ENCODE measurements around the gene NLRP14.

The NLRP14 gene

DNA sequence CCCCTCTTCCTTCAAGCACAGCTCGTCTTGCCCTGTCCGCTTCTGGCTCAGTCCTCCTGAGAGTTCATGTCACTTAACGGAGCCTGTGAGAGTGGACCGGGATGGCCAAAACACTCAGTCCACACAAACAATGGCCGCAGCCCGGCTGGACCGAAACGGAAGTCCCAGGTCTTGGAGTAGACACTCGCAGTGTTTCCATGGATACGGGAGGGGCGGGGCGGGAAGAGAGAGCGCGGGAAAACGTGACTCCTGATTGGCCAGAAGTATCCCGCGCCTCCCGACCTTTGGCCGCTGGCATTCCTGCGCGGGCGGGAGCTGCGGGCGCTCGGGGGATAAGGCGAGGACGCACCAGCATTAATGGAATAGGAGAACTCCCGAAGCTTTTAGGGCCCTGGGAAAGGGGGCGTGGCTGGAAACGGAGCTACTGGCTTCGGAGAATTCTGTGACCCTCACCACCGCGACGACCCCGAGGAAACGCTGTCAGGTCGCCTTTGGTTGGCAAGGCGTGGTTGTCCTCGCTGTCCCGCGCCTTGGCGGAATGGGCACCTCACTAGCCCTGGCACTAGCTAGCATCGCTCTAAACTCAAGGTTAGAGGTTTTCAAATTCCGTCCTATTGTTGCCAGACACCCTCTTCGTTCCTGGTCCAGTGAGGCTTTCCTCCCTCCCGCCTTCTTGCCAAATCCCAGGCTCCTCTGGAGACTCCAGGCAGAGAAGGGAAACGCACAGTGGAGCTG, at the start of gene NLRP14, which contains the start of gene ZNF214:
Gene NLRP14, plus strand, starts transcription at position 297 of the 735 bp plus-strand sequence. CDS start 18,108 bp downstream, outside the sequence.
Gene ZNF214, minus strand, starts transcription at position 164 of the 735 bp plus-strand sequence. CDS start 17,511 bp downstream, outside the sequence.
- no peaks in the 10 kb centered on the region for H3K27me3 ChIP-seq (ENCODE audit: control insufficient read depth, insufficient read depth, low read length)
- H3K36me3 ChIP-seq (ENCODE audit: control insufficient read depth, insufficient read depth, low read length): no peaks in the 10 kb centered on the region
- no peaks in the 10 kb centered on the region for H3K9me3 ChIP-seq (ENCODE audit: control insufficient read depth, low read length)
- peak within 1 kb of the TSS; percentile 97 for H3K4me3 ChIP-seq (ENCODE audit: low read length)
- peak within 1 kb of the TSS; percentile 93 for H3K9ac ChIP-seq (ENCODE audit: low read length)
- peaks cover 8% of the 10 kb centered on the region for H3K4me1 ChIP-seq (ENCODE audit: control insufficient read depth, insufficient read depth, low read length)

DNA sequence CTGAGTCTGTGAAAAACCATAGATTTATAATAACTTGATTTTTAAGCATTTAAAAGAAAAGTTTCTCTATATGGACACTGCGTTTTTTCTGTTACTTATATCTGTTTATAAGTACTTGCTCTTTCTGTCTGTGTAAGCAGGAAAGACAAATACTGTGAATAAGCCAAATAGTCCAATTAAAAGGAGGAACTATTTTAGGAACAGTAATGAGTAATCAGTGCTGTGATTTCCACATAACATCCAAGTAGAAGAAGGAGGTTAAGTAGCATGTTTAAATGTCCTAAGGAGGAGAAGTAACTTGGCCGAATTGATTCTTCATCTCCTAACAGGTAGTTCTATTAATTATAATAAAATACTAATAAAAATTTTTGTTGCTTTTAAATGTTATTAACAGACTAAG, 40.9 kb upstream of the NLRP14 start:
- H3K27me3 ChIP-seq (ENCODE audit: control insufficient read depth, insufficient read depth, low read length): no peaks in the 10 kb centered on the region
- H3K9ac ChIP-seq (ENCODE audit: low read length): no peak overlapping the region
- no peak overlapping the region for H3K4me3 ChIP-seq (ENCODE audit: low read length)
- H3K4me1 ChIP-seq (ENCODE audit: control insufficient read depth, insufficient read depth, low read length): no peaks in the 10 kb centered on the region
- no peaks in the 10 kb centered on the region for H3K9me3 ChIP-seq (ENCODE audit: control insufficient read depth, low read length)
- no peaks in the 10 kb centered on the region for H3K36me3 ChIP-seq (ENCODE audit: control insufficient read depth, insufficient read depth, low read length)

DNA sequence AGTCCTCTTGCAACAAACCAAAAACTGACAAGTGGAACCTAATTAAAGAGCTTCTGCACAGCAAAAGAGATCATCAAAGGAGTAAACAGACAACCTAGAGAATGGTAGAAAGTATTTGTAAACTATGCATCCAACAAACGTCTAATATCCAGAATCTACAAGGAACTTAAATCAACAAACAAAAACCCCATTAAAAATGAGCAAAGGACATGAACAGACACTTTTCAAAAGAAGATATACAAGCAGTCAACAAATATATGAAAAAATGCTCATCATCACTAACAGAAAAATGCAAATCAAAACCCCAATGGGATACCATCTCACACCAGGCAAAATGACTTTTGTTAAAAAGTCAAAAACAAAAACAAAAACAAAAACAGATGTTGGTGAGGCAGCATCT, 33.8 kb upstream of the NLRP14 start:
- H3K27me3 ChIP-seq (ENCODE audit: control insufficient read depth, insufficient read depth, low read length): no peaks in the 10 kb centered on the region
- H3K4me1 ChIP-seq (ENCODE audit: control insufficient read depth, insufficient read depth, low read length): no peaks in the 10 kb centered on the region
- H3K36me3 ChIP-seq (ENCODE audit: control insufficient read depth, insufficient read depth, low read length): no peaks in the 10 kb centered on the region
- H3K4me3 ChIP-seq (ENCODE audit: low read length): no peak overlapping the region
- no peak overlapping the region for H3K9ac ChIP-seq (ENCODE audit: low read length)
- no peaks in the 10 kb centered on the region for H3K9me3 ChIP-seq (ENCODE audit: control insufficient read depth, low read length)

DNA sequence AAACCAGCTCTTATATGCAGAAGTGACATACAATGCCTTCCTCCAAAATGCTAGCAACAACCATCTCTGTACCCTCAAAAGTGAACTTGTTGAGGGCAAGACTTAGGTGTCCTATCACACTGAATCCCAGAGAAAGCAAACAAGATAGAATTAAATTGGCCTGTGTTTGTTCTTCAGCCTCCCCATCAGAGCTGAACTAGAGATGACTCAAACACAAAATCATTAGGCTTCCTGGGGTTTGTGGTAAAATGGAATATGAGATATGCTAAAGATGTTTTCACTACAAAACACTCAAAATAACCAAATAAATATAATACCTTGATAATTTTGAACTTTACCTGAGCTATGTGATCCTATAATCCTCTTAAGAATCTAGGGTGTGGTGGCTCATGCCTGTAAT, 31.8 kb upstream of the NLRP14 start:
- no peaks in the 10 kb centered on the region for H3K36me3 ChIP-seq (ENCODE audit: control insufficient read depth, insufficient read depth, low read length)
- H3K9ac ChIP-seq (ENCODE audit: low read length): no peak overlapping the region
- no peaks in the 10 kb centered on the region for H3K27me3 ChIP-seq (ENCODE audit: control insufficient read depth, insufficient read depth, low read length)
- no peaks in the 10 kb centered on the region for H3K9me3 ChIP-seq (ENCODE audit: control insufficient read depth, low read length)
- no peaks in the 10 kb centered on the region for H3K4me1 ChIP-seq (ENCODE audit: control insufficient read depth, insufficient read depth, low read length)
- no peak overlapping the region for H3K4me3 ChIP-seq (ENCODE audit: low read length)

DNA sequence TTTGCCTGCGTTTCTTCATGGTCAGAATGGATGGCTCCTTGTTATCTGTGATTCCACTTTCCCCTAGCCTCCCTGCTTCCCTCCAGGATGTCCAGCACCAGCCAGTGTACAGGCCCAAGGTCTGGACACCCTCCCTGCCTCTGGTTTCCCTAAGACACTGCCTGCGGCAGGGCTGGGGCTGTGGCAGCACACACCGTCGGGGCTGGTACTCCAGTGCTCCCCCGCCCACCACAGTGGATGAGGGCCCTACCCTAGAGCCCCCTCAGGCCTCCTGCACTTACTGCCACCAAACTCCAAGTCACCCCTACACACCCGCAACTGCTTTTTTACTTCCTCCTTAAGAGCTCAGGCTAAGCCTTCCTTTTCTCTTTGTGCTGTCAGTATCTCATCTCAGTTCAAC, 29.1 kb upstream of the NLRP14 start:
- H3K27me3 ChIP-seq (ENCODE audit: control insufficient read depth, insufficient read depth, low read length): no peaks in the 10 kb centered on the region
- H3K9me3 ChIP-seq (ENCODE audit: control insufficient read depth, low read length): no peaks in the 10 kb centered on the region
- H3K4me3 ChIP-seq (ENCODE audit: low read length): no peak overlapping the region
- H3K4me1 ChIP-seq (ENCODE audit: control insufficient read depth, insufficient read depth, low read length): no peaks in the 10 kb centered on the region
- H3K9ac ChIP-seq (ENCODE audit: low read length): no peak overlapping the region
- H3K36me3 ChIP-seq (ENCODE audit: control insufficient read depth, insufficient read depth, low read length): no peaks in the 10 kb centered on the region

DNA sequence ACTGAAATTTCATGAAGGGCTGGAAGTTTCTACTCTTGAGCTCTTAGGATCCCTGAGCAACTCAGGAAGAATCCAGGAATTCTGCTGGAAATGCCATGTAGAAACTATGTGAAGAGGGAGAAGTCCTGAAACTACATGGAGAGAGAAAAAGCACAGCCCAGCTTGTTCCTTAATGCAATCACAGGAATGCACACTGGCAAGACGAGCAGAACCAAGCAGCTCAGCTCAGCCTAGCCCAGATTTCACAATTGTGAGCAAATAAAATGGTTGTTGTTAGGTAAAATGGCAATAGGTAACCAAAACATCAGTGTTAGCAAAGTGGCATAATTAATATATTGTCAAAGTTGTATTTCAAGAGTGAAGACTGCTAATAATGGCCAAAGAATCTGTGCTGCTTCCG, 28.3 kb upstream of the NLRP14 start:
- Histone ChIP-seq H3K27me3 (ENCODE audit: control insufficient read depth, insufficient read depth, low read length) (no peaks in the 10 kb centered on the region), H3K4me3 (ENCODE audit: low read length) (no peak overlapping the region), H3K9ac (ENCODE audit: low read length) (no peak overlapping the region), H3K36me3 (ENCODE audit: control insufficient read depth, insufficient read depth, low read length) (no peaks in the 10 kb centered on the region), H3K9me3 (ENCODE audit: control insufficient read depth, low read length) (no peaks in the 10 kb centered on the region), H3K4me1 (ENCODE audit: control insufficient read depth, insufficient read depth, low read length) (no peaks in the 10 kb centered on the region)

DNA sequence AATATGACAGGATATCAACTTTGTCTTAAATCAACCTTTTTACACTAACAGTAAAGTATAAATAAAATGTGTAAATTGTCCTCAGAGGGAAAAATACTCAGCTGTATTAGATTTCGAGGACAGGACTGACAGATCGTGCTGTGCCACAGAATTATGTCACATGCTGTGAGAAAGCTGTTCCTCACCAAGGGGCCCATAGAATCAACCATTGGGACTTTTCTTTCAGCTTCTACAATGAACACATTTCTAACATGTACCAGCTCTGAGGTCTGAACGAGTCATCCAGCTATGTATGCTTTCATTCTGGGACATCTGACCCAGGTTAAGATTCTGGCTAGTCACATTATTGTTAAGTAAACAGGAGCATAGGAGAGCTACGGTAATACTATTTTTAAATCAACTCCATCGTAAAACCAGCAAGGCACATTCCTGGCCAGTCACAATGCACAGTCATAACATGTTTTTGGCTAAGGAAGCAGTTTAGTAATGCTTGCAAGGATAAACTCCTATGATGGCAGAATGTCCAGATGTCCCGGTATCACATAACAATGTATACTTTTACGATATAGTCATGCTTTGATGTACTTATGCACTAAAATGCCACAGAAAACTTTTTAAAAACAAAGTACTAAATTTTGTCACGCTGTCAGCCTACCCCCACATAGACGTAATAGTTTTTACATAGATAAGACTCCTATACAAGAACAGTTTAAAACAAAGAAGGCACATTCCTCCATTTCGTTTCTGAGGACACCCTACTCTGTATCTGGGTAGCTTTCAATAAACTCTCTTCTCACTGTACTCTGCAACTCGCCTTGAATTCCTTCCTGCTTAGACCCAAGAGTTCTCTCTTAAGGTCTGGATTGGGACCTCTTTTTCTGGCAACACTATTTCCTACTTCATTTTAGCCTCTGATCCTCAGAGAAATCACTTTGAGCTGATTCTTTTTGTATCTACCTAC, 27.5 kb upstream of the NLRP14 start:
- Histone ChIP-seq H3K9me3 (ENCODE audit: control insufficient read depth, low read length) (no peaks in the 10 kb centered on the region), H3K36me3 (ENCODE audit: control insufficient read depth, insufficient read depth, low read length) (no peaks in the 10 kb centered on the region), H3K9ac (ENCODE audit: low read length) (no peak overlapping the region), H3K27me3 (ENCODE audit: control insufficient read depth, insufficient read depth, low read length) (no peaks in the 10 kb centered on the region), H3K4me3 (ENCODE audit: low read length) (no peak overlapping the region), H3K4me1 (ENCODE audit: control insufficient read depth, insufficient read depth, low read length) (no peaks in the 10 kb centered on the region)

- Histone ChIP-seq H3K36me3 (ENCODE audit: control insufficient read depth, insufficient read depth, low read length) (no peaks in the 10 kb centered on the region), H3K9me3 (ENCODE audit: control insufficient read depth, low read length) (no peaks in the 10 kb centered on the region)
These were observed 24.6 kb upstream of the NLRP14 start for GRCh38 chr11:6995703-6996102.

DNA sequence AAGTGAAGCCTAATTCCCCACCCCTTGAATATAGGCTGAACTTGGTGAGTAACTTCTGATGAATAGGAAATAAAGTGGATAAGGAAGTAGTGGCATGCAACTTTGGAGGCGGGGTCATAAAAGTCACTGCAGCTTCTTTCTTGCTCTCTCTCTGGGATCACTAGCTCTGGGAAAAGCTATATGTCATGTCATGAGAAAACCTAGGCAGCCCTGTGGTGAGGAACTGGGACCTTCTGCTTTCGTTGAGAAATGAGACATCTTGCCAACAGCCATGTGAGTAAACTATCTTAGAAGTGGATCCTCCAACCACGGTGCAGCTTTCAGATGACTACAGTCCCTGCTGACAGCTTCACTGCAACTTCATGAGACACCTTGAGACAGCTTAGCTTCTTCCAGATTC, 15.8 kb upstream of the NLRP14 start:
- H3K9ac ChIP-seq (ENCODE audit: low read length): no peak overlapping the region
- H3K4me3 ChIP-seq (ENCODE audit: low read length): no peak overlapping the region
- H3K36me3 ChIP-seq (ENCODE audit: control insufficient read depth, insufficient read depth, low read length): no peaks in the 10 kb centered on the region
- H3K27me3 ChIP-seq (ENCODE audit: control insufficient read depth, insufficient read depth, low read length): no peaks in the 10 kb centered on the region
- H3K4me1 ChIP-seq (ENCODE audit: control insufficient read depth, insufficient read depth, low read length): no peaks in the 10 kb centered on the region
- H3K9me3 ChIP-seq (ENCODE audit: control insufficient read depth, low read length): no peaks in the 10 kb centered on the region

More at GRCh38 chr11:6995703-6996102, 24.6 kb upstream of the NLRP14 start:
- Histone ChIP-seq H3K4me1 (ENCODE audit: control insufficient read depth, insufficient read depth, low read length) (no peaks in the 10 kb centered on the region), H3K27me3 (ENCODE audit: control insufficient read depth, insufficient read depth, low read length) (no peaks in the 10 kb centered on the region), H3K4me3 (ENCODE audit: low read length) (no peak overlapping the region), H3K9ac (ENCODE audit: low read length) (no peak overlapping the region)

DNA sequence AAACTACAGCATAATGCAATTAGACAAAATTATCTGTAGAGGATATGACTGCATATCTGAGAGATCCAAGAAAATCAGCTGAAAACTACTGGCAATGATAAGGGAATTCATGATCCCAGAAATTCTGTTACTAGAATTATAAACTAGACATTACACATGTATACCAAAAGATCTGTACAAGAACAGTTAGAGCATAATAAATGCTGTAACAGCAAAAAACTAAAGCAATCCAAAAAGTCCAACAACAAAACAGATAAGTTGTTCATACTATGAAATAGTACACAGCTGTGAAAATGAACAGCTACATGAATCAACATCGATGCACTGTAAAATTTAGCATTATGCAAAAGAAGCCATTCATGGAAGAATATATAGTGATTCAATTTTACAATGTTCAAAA, 6.2 kb upstream of the NLRP14 start:
- peaks cover 2% of the 10 kb centered on the region for H3K4me1 ChIP-seq (ENCODE audit: control insufficient read depth, insufficient read depth, low read length)
- H3K36me3 ChIP-seq (ENCODE audit: control insufficient read depth, insufficient read depth, low read length): no peaks in the 10 kb centered on the region
- no peaks in the 10 kb centered on the region for H3K9me3 ChIP-seq (ENCODE audit: control insufficient read depth, low read length)

GRCh38 chr11:7016011-7016410, 4.3 kb upstream of the NLRP14 start:
- Histone ChIP-seq H3K36me3 (ENCODE audit: control insufficient read depth, insufficient read depth, low read length) (no peaks in the 10 kb centered on the region), H3K4me1 (ENCODE audit: control insufficient read depth, insufficient read depth, low read length) (peaks cover 8% of the 10 kb centered on the region), H3K27me3 (ENCODE audit: control insufficient read depth, insufficient read depth, low read length) (no peaks in the 10 kb centered on the region), H3K9me3 (ENCODE audit: control insufficient read depth, low read length) (no peaks in the 10 kb centered on the region), H3K4me3 (ENCODE audit: low read length) (no peak overlapping the region), H3K9ac (ENCODE audit: low read length) (no peak overlapping the region)

More for the DNA sequence above, 6.2 kb upstream of the NLRP14 start:
- no peak overlapping the region for H3K4me3 ChIP-seq (ENCODE audit: low read length)
- no peak overlapping the region for H3K9ac ChIP-seq (ENCODE audit: low read length)
- no peaks in the 10 kb centered on the region for H3K27me3 ChIP-seq (ENCODE audit: control insufficient read depth, insufficient read depth, low read length)
